H7 (cell line): ENCODE measurements around the gene ITK. TPM values are rescaled to one million over a fixed set of nuclear protein-coding genes. Genes with fewer than 3 reads are reported as not detected.
A peak's percentile ranks its signal among the peaks of the same experiment; 100 is the strongest.

Experiments used
- DNase-seq: peaks from one replicate; pipeline ENCODE4 v3.0.0; 2012
- H3K27me3 ChIP-seq: 2 replicates; pipeline ENCODE4 v1.6.0; 2011; ENCODE audit warnings: mild to moderate bottlenecking, low read length; ENCODE audit not compliant: control insufficient read depth, insufficient read depth
- H3K36me3 ChIP-seq: replicated peaks from 2 replicates; pipeline ENCODE4 v1.5.1; 2011; ENCODE audit warnings: low read length; ENCODE audit not compliant: control insufficient read depth, insufficient read depth
- H3K4me3 ChIP-seq: 2 replicates; pipeline ENCODE4 v1.5.1; 2011; ENCODE audit warnings: low read depth, mild to moderate bottlenecking, control low read depth, low read length, moderate library complexity; ENCODE audit not compliant: insufficient read depth
- total RNA-seq: library from RNA; depleted of rRNA; stranded (reverse); fragments of >200 nt; shearing (Covaris generic); gene quantifications from 2 replicates; pipeline ENCODE4 v1.2.3, GENCODE V29; 2014

The ITK gene
- total RNA-seq, 1 experiment from 2014 or later = 0.03 TPM

GRCh38 chr5:157266286-157267007, 85.8 kb downstream of the ITK start:
- no peaks in the 10 kb centered on the region for H3K36me3 ChIP-seq
- H3K4me3 ChIP-seq = peak overlapping the region; percentile 58
- peak; percentile 81 for DNase-seq
- H3K27me3 ChIP-seq = peaks cover 14% of the 10 kb centered on the region; the same call in 1 of the 2 replicates

GRCh38 chr5:157267025-157267424, 86.4 kb downstream of the ITK start:
- Histone ChIP-seq H3K27me3 (peaks cover 14% of the 10 kb centered on the region; the same call in 1 of the 2 replicates), H3K36me3 (no peaks in the 10 kb centered on the region), H3K4me3 (no peak overlapping the region)
- no peak for DNase-seq

DNA sequence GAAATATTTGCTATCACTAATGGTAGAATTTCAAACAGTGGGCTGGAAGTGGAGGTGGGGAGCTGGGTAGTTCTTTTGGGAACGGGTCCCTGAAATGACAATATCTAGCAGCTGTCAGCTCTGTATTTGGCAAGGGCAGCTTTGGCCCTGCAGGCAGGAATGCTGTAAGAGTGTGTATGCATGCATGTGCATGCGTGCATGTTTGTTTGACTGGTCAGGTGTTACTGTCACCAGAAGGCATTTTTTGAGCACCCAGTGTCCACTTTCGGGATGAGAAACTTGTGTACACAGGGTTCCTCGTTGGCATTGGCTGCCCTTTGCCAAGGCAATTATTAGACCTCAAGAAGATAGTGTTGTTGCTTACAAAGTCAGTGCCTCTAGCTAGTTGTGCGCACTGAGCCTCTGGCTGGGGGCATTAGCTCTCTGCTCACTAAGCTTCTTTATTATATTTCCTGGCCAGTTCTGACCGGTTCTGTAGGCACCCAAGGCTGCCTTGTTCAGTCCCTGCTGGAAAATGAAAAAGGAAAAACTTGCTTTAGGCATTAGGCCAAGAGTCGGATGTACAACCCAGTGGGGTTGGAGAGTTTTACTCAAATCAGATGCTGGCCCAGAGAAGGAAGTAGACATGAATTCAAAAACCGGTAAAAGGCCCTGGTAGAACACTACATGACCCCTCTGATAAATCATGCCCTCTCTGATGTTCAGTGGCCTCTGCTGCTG, 87.3 kb downstream of the ITK start:
- H3K36me3 ChIP-seq = no peaks in the 10 kb centered on the region
- H3K4me3 ChIP-seq = no peak overlapping the region
- DNase-seq = no peak
- peaks cover 14% of the 10 kb centered on the region; the same call in 1 of the 2 replicates for H3K27me3 ChIP-seq

DNA sequence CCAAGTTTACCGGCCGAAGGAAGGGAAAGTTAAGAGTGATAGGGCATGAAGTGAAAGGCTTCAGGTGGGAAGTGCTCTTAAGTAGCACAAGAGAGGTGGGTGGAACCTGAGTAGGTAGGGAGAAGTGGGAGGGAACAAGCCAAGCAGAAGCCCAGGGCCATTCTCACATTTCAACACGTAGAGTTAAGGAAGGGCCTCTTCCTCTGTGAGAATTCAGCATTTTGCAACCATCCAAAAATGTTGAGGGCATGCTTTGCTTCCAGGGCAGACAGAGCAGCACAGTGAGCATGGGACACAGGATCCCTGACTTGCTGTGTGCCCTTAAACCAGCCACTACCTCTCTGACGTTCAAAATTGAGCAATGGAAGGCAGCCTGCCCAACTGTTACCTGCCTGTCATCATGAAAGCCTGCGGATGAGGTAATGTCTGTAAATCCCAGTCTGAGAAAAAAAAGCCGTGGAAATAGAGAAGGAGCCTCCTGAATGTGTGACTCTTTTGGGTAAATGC, 88.6 kb downstream of the ITK start:
- Histone ChIP-seq H3K36me3 (no peaks in the 10 kb centered on the region), H3K4me3 (no peak overlapping the region), H3K27me3 (peaks cover 14% of the 10 kb centered on the region; the same call in 1 of the 2 replicates)
- peak; percentile 57 for DNase-seq

DNA sequence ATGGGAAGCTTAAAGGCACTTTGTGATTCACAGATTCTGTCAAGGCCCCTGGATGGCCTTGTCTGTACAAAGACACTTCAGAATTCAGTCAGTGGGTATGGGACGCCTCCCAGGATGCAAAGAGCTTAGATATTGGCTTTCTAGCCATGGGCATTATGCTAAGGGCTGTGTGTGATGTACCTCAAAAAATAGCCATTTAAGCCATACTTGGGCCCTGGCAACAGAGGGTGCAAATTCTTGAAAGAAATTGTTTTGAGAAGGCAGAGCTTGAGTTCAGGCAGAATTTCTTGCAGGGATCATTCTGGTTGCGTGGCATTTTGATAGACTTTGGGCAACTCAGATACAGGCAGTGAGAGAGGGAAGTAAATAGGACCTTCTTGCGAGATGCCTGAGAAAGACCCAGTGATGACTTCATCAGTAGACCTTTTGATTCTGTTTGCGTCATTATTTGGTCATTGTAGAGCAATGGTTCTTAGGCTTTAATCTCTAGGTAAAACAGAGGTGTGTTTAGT, 89.2 kb downstream of the ITK start:
- H3K36me3 ChIP-seq = no peaks in the 10 kb centered on the region
- DNase-seq = no peak
- H3K27me3 ChIP-seq = peaks cover 14% of the 10 kb centered on the region; the same call in 1 of the 2 replicates
- no peak overlapping the region for H3K4me3 ChIP-seq

GRCh38 chr5:157270771-157271170, 90.1 kb downstream of the ITK start:
- no peaks in the 10 kb centered on the region for H3K36me3 ChIP-seq
- H3K4me3 ChIP-seq = no peak overlapping the region
- peaks cover 11% of the 10 kb centered on the region; the same call in 1 of the 2 replicates for H3K27me3 ChIP-seq
- no peak for DNase-seq

DNA sequence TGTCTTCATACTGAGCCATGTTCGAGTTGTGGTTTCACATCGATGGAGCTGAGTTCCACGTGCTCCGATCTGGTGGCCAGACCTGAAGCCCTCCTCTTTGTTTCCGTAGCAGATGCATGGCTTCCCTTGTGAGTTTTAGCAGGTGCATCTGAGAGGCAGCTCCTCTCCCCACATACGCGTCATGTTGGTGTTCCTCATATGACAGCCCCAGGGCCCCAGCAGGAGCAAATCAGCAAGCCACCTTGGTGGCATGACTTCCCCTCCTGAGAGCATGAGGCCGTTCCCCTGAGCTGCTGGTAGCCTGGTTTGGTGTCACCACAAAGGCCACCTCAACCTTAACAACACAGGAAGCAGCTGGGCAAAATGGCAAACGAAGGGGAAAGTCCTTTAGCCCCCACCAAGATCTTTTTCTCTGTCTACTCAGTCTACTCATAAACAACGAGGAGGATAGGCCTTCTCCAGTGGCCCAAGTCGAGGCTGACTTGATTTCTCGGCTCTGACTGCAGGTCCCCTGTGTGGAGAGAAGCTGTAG, 91.2 kb downstream of the ITK start:
- Histone ChIP-seq H3K27me3 (peaks cover 7% of the 10 kb centered on the region; the same call in 1 of the 2 replicates), H3K4me3 (no peak overlapping the region), H3K36me3 (no peaks in the 10 kb centered on the region)
- DNase-seq = no peak

GRCh38 chr5:157273131-157273556, 92.5 kb downstream of the ITK start:
- no peak for DNase-seq

DNA sequence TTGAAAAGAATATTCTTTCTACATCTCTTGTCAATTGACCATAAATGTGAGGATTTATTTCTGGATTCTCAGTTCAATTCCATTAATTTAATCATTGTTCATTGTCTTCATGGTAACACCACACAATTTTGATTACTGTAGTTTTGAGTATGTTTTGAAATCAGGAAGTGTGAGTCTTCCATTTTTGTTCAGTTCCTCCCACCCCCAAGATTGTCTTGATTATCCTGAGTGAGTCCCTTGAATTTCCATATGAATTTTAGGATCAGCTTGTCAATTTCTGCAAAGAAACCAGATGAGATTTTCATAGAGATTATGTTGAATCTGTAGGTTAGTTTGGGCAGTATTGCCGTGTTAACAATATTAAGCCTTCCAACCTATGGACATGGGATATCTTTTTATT, 94.8 kb downstream of the ITK start:
- H3K4me3 ChIP-seq = no peak overlapping the region
- H3K27me3 ChIP-seq = no peaks in the 10 kb centered on the region
- no peaks in the 10 kb centered on the region for H3K36me3 ChIP-seq
- DNase-seq = no peak

More at GRCh38 chr5:157273131-157273556, 92.5 kb downstream of the ITK start:
- Histone ChIP-seq H3K4me3 (no peak overlapping the region), H3K27me3 (no peaks in the 10 kb centered on the region), H3K36me3 (no peaks in the 10 kb centered on the region)

DNA sequence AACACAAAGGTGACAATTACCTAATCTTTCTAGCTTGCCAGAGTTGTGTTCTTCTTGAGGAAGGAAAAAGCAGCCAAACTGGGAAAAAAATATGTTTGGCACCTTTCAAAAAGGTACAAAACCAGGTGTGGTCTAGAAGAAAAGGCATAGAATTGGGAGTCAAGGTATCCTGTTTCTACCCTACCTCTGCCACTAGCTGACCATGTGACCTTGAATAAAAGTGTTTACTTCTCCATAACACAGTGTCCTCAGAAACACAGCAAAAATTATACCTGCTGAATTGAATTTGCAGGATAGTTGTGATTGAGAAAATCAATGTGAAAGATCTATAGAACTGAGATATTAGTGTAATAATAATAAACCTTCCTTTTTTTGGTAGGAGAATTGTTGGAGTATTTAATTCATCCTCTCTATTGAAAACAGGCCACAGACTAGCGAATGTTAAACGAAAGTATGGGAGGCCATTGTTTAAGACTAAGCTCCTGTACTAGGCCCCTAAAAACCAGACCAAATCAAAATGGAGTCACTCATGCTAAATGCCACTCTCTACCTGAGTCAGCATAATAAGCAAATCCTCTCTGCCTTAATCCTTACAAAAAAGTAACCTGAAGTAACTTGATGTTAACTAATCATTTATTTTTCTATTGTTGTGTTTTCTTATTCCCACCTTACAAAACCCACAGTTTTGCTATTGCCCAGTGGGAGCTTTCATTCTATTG, 97.8 kb downstream of the ITK start:
- DNase-seq = no peak
- H3K36me3 ChIP-seq = no peaks in the 10 kb centered on the region
- no peaks in the 10 kb centered on the region for H3K27me3 ChIP-seq
- H3K4me3 ChIP-seq = no peak overlapping the region

GRCh38 chr5:157279605-157280239, 99.1 kb downstream of the ITK start:
- no peak overlapping the region for H3K4me3 ChIP-seq
- no peaks in the 10 kb centered on the region for H3K27me3 ChIP-seq
- no peak for DNase-seq
- no peaks in the 10 kb centered on the region for H3K36me3 ChIP-seq

GRCh38 chr5:157280927-157281326, 100.3 kb downstream of the ITK start:
- no peaks in the 10 kb centered on the region for H3K27me3 ChIP-seq
- no peaks in the 10 kb centered on the region for H3K36me3 ChIP-seq
- H3K4me3 ChIP-seq = no peak overlapping the region
- no peak for DNase-seq

DNA sequence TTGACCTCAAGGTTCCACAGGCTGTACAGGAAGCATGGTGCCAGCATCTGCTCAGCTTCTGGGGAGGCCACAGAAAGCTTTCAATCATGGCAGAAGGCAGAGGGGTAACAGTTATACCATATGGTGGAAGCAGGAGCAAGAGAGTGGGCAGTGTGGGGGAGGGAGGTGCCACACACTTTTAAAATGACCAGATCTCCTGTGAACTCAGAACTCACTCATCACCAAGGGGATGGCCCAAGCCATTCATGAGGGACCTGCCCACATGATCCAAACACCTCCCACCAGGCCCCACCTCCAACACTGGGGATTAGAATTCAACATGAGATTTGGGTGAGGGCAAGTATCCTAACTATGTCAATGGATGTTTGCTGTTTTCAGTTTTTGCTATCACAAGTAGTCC, 101.5 kb downstream of the ITK start:
- Histone ChIP-seq H3K27me3 (no peaks in the 10 kb centered on the region), H3K4me3 (no peak overlapping the region), H3K36me3 (peaks cover 4% of the 10 kb centered on the region)
- DNase-seq = no peak

- Histone ChIP-seq H3K36me3 (peaks cover 9% of the 10 kb centered on the region), H3K27me3 (no peaks in the 10 kb centered on the region), H3K4me3 (no peak overlapping the region)
- no peak for DNase-seq
Measured at GRCh38 chr5:157283434-157283833, 102.8 kb downstream of the ITK start.
